HG02678 (cell line): Measurements from ENCODE around the gene RAD9A.

Experiments used
- ATAC-seq: cut with Tn5 transposase; IDR thresholded peaks from one replicate; pipeline ENCODE4 v1.9.1; 2021; ENCODE audit warnings: mild to moderate bottlenecking, moderate library complexity; ENCODE audit not compliant: unreplicated experiment

Gene RAD9A

DNA sequence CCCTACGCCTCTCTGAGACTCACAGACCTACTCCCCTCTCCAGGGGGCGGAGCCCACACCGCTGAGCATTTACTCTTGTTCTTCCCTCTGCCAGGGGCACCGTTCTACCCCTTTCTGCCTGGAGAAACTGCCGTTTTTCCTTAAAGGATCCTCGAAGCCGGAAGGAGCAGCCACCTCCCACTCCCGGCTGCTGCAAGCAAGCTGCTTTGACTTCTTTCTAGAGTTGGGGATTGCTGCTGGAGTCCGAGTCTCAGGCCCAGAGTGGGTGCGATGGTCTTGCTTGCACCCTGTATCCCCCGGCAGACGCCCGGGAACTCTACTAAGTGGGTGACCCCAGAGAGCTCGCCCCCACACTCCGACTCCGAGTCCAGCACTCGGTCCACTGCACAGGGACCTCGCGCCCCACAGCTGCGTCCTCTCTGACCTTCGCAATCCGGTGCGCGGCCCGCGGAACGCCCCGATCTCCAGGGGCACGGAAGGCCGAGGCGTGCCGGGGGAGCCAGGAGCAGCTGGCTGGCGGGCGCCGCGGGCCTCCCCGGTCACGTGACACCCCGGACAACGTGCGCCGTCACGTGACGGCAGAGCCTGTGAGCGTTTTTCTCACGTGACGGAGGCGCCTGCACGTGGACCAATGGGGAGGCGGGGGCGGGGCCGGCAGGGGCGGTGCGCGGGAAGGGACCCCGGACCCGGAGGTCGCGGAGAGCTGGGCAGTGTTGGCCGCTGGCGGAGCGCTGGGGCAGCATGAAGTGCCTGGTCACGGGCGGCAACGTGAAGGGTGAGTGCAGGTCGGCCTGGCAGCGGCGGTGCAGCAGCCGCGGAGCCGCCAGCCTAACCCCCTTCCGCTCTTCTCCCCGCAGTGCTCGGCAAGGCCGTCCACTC lies at the start of gene RAD9A:
TSS of gene RAD9A (plus strand) at position 683 of the 879 bp plus-strand sequence. CDS start at position 742, 59 bp downstream.
- peak; percentile 66 for ATAC-seq

DNA sequence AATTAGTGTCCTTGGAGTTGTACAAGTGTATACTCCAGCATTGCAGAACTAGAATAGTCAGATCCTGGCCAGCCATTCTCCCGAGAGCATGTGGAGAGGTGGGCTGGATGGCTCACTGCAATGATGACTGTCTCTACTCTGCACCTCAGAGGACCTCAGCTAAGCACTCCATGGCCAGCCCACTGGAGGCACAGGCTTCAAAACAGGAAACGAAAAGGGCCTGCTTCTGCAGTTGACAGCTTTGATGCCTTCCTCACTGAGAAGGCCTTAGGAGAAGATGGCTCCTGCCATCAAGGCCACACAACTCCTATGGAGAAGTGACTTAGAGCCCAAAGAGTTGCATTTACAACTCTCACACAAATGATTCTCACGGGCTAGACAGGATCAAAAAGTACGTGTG lies 47.5 kb upstream of the RAD9A start:
- no peak for ATAC-seq

DNA sequence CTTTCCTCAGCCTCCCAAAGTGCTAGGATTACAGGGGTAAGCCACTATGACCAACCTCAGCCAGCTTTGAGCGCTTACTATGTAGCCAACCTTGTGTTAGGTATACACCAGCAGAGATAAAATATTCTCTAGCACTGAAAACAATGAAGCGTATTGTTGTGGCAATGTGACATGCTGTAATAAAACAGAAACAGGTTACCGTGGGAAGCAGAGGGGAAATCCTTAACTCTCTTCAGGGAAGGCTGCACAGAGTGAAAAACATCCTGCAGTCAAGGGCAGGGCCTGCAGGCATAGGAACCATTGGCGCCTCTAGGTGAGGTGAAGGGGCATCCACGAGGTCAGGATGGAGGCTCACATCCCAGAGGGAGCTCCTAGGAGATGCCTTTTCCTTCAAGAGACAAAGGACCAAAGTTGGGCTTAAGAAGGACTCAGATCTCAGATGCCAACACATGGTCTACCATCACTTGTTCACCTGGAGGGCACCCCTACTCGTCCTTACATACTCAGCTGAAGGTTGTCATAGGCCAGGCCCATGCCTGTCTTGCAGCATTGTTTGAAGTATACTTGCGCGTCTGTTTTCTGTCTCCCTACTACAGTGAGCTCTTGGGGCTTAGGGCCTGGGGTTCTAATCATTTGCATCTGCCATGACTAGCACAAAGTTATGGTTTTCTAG lies 46.4 kb upstream of the RAD9A start:
- no peak for ATAC-seq

DNA sequence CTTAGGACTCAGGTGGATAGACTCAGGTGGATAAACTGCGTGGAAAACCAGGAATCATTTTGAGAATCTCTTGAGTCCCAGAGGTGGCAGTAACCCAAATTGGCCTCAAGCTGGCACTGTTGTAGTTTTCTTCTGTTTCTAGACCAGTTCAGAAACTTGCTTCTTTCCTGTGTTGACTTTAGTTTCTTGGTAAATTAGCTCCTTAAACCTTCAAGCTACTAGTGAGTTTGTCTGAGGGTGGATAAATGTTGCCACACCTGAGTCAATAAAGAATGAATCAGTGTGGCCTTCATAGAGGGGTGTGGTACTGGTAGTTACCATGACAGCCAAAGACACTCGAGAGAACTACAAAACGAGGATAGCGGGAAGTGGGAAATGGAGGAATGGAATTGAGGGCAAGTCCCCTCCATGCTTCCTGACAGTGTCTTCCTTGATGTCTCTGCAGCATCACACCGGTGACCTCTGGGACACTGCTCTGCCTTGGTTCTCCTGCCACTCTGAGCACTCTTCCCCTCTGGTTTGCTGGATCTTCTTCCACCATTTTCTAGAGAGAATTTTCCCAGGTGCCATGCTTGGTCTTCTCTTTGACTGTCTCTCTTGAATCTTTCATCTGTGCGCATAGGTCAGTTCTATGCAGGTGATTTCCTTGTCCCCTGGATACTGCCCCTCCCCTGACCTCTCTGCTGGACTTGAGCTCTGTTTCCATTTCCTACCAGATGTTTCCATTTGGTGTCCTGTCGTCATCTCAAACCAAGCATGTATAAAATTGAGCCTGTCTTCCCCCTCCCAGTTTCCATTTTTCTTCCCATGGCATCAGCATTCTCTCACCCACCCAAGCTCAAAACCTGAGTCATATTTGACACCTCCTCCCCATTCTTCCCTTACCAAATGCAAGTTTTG lies 45.6 kb upstream of the RAD9A start:
- ATAC-seq: no peak

DNA sequence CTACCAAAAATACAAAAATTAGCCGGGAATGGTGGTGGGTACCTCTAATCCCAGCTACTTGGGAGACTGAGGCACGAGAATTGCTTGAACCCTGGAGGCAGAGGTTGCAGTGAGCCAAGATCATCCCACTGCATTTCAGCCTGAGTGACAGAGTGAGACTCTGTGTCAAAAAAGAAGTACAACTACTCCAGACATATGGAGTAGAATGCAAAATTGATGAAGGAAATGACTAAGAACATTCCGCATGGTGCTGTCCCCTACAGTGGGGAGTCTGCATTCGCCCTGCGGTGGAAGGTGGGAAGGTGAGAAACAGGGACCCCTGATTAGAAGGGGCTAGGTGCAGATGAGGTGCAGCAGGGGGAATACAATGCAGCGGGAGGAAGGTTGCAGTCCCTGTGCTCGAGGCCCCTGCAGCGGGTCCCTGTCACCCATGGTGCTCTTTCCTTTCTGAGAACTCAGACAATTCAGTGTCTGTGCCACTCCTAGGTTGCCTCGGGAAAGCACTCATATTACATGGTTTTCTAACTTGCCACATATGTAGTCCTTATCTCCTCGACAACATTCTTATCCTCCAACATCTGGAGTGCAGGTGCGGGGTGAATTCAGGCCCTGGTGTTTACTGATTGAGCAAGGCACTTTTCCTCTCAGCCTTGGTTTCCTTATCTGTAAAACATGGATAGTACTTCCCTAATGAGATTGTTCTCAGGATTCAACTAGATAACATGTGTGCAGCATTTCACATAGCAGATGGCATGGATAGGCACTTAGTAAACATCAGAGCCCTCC lies 43.6 kb upstream of the RAD9A start:
- no peak for ATAC-seq

DNA sequence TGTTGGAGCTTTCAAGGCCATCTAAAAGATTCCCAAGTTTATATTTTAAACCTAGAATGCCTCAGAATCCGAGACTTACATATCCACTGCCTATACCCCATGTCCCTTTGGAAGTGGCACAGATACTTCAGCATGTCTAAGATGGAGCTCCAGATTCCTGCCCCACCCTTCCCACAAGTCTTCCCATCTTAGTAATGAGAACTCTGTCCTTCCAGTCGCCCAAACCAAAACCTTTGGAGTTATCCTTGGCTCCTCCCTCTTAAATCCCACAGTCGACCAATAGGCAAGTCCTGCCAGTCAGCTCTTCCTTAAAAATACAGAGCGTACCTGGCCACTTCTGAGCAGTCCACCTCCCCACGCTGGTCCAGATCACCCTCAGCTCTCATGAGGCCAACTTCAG lies 42.8 kb upstream of the RAD9A start:
- ATAC-seq: no peak

DNA sequence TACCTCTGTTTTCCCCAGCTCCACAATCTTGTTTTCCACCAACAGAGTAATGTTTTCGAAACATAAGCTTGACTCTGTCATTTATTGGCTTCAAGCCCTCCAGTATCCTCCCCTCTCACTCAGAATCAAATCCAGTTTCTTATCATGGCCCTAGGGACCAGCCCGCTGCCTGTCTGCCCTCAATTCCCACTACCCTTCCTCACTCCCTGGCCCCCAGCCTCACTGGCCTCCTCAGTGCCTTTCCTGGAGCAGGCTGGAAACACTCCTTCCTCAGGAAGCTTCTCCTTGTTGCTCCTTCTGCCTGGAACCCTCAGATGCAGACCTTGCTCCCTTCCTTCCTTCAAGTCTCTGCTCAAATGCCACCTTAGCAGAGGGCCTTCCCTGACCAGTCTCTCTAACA lies 42.3 kb upstream of the RAD9A start:
- no peak for ATAC-seq

DNA sequence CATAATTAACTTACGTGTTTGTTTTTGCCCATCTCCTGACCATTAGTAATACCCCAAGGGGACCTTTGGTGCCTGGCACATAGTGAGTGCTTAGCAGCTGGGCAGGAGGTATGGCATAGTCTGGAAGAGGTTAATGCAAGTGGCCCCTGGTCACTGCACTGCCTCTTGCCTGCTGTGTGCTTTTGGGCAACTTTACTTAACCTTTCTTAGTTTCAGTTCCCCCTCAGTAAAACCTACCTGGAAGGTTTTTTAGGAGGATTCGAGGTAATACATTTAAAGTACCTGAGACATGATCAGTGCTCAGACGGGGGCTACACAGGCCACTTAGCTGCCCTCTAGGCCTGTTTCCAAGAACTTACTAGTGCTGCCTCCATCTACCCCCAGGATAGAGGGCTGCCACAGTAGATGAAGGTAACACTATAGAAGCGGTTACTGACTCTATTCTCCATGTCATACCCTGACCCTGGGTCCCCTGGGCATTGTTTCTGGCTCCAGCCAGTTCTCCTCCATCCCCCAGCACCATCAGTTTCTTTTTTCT lies 41.8 kb upstream of the RAD9A start:
- no peak for ATAC-seq

DNA sequence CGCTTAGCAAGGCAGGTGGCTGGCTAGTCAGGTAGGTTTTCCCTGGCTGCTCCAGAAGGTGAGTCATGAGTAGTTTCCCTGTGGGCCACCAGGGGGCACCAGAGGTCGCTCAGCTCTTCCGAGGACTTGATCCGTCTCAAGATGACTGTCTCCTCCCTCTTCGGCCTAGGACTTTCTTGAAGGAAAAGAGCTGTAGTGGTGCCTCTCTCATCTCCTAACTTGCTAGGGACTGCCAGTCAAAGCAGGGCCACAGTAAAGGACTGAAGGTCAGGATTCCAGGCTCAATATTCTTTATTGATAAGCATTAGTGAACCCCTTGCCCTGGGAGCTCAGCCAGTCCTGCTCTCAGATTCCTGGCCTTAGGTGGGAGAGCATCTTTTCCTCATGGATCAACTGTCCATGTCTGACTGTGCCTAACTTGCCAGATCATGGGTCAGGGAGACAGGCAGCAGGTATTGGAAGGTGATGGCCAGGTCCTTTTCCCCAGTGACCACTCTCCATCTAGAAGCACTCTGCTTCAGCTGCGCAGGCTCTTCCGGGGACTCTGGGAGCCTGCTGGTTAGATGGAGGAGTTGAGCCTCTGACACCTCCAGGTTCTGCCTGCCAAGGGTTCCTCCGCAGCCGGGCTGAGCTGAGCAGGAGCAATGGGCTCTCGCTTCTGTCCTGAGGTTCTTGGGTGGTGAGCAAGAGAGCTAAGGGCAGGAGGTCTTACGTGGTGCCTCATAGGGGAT lies 40.3 kb upstream of the RAD9A start:
- ATAC-seq: no peak

DNA sequence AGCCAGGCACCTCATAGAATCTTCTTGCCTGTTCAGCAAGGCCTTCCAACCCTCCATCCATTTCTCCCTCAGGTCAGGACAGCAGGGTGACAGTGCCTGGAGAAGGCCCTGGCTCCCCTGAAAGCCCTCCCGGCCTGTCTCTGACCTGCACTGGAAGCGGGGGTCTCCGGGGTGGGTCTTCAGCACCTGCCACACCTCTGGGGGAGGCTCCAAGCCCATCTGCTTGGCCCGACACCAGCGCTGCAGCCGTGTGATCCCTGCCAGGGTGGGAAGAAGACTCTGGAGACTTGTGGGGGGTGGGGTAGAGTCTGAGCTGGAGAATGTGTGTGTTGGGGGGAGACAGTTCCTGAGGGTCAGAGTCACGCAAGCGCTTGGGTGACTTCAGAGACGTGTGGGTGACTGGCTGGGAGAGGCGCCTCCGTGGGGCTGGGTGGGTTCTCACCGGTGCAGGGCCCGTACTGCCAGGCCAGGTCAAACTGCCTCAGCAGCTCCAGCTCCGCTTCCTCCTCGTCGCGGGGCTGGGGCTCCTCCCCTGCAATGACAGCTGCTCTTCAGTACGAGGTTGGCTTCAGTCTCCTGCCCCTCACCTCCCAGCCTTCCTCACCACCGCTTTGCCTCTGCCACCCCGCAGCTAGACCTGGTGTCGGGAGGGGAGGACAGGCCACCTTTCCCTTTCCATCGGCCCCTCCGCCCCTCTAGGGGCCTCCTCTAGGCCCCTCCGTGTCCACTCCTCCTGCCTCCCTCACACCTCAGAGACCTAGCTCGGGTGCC lies 39.1 kb upstream of the RAD9A start:
- peak; percentile 2 for ATAC-seq

DNA sequence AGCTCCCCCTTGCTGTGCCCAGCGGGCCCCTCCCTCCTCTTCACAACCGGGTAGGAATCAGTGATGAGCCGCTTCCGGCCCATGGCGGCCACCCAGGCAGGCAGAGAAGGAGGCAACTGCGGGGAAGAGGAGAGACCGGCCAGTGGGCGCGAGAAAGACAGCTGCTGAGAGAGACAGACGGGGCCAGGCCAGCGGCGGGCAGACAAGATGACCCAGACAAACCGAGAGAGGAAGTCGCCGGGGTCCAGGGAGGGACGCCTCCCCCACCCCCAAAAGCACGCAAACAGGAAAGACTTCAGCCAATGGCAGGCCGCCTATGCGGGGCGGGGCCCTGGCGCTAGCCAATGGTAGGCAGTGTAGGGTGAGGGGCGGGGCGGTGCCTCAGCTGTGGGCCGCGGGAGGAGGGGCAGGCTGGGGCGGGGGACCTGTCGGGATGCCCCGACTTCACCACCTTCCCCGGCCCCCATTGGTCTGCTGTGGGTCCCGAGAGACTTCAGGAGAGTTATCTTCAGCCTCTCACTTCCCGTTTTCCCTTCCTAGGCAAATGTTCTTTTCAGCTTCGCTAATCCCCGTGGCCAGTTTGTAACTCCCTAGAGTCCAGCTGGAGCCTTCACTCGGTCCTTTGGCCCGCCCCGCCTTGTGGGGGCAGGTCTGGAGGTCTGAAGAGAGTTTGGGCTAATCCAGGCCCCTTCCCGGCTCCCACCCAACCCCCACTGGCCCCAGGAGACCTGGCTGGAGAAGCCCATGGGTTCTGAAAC lies 38.3 kb upstream of the RAD9A start, which contains the start of gene POLD4:
TSS of gene POLD4 (minus strand) at position 230 of the 758 bp plus-strand sequence. CDS start at position 83, 147 bp downstream.
- ATAC-seq: peak; percentile 78

DNA sequence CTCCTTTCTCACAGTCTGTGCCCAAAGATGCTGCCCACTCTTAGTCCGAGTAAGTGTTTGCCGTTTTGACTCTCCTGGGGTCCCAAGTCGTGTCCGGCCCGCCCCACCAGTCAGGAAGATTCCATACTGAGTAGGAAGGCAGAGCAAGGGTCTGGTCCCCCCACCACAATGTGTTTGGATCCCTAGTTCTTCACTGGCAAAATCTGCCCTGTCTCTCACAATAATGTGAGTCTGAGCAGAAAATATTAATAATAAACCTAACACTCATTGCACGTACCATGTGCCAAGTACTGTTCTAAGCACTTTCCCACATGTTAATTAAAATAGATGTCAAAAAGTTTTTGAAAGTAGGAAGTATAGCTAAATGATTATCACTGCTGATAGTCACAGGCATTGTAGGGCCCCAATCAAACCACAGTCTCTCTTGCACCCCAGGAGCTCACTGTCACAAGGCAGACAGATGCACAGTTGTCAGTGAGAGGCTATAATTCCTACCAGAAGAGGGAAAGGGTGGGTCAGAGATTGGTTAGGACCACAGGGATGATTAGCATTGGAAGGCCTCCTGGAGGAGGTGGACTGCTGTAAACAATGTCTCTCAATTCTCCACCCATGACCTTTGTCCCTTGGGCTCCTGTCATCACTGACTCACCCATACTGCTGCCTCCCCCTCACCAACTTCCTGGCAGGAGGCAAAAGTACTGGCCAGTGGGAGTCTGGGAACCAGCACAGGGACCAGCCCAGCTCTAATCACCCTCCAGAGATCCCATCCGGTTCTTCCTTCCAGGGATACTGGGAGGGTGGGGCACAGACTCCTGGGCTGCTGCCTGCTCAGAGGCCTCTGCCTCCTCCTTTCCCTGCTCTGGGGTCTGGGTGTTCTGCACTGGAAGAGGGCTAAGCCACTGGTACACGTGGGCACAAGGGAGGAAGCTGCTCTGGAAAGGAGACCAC lies 37.4 kb upstream of the RAD9A start:
- ATAC-seq: no peak

DNA sequence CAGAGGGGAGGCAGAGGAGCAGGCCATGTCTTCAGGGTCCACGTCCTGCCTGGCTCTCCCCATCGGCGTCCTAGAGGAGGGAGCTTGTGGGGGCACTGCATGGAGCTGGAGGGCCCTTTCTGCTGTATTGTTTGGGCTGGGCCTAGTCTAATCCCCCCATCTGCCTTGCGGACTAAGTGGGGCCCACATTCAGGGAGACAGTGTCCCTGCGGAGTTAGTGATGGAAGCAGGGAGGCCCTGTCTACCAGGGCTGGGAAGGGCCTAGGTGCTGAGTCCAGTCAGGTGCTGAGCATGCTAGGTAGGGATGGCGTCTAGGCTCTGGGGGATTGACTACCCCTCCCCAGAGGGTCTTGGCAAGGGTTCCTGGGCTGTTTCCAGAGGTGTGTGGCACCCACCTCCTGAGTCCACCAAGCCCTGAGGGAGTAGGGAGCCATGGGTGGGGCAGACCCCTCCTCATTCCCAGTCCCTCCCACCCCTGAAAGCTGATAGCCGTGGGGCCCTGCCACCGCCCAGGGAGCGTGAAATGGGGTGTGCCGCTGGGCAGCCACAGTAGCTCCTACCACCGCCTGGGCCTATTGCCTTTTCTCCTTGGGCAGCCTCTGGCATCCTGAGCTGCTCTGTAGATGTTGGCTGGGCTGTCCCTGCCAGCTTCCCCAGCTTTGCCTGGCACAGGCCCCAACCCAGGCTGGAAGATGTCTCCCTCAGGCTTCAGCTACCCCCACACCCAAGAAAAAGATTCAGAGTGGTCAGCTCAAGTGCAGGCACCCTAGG lies 36.6 kb upstream of the RAD9A start:
- ATAC-seq: no peak

DNA sequence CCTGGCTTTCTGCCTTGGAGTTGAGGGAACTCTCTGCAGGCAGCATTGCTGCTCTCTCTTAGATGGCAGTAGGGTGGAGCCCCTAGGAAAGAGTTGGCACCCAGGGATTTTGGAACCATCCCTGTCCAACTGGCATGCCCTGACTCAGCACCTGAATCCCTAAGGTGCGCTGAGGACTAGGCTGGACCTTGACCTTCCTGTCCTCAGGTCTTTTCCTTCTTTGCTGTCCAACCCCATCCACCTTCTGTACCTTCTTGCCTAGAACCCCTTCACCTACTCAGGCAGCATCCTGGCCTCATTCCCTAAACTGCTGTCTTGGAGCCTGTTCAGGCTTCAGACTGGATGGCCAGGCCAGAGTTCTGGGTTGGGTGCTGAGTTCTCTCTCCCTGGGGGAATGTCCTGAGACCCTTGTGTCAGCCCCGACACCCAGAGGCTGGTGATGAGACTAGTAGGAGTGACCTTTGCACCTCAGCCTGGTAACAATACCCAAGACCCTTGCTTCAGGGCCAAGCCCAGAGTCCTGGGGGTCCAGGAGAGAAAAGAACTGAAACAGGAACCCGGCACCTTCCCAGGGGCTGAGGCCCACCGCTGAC lies 35.9 kb upstream of the RAD9A start:
- ATAC-seq: no peak

DNA sequence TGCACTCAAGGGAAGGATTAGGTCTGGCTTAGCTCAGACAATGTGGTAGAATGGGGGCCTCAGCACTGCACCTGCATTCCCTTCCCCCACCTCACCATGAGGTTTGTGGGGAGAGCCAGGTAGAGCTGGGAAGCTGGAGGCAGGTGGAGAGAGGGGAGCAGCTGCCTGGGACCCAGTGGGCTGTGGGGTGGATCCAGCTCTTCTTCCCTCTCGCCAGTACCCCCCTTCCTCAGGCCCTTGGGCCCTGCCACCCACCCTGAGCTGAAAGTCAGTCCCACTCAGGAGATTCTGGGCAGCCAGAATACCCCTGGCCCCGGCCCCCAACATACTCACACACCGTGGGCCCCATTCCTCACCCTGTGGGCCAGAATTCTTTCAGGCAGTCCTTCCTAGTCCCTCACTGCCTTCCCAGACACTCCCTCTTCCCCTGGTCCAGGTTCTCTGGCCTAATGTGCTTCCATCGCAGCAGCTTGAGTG lies 35.4 kb upstream of the RAD9A start:
- no peak for ATAC-seq
